ENCODE data around the gene ROBO2. TPM values are rescaled to one million over a fixed set of nuclear protein-coding genes. Genes with fewer than 3 reads are reported as not detected.

Gene ROBO2
- polyA plus RNA-seq, 2 of the 4 experiments (the other 2 are of a cell fraction) = 0.04 TPM; not detected in 1

- POLR2A ChIA-PET = no interaction called here
- no peak for TF ChIP-seq RAD21 (conservative IDR thresholded peaks at IDR 0.05 in 1 of 2, IDR thresholded peaks at IDR 0.05 in 1 of 2)
- no peak for TF ChIP-seq MYC (IDR thresholded peaks at IDR 0.05; ENCODE audit: borderline replicate concordance, low read length)
- TF ChIP-seq, protein P1, sequence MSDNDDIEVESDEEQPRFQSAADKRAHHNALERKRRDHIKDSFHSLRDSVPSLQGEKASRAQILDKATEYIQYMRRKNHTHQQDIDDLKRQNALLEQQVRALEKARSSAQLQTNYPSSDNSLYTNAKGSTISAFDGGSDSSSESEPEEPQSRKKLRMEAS (IDR thresholded peaks at IDR 0.05) = no peak
- TF ChIP-seq HEYL (CRISPR knock-in tag; IDR thresholded peaks at IDR 0.05) = no peak
- TF ChIP-seq, protein P2, sequence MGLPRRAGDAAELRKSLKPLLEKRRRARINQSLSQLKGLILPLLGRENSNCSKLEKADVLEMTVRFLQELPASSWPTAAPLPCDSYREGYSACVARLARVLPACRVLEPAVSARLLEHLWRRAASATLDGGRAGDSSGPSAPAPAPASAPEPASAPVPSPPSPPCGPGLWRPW (IDR thresholded peaks at IDR 0.05) = no peak
- TF ChIP-seq RCOR1 (IDR thresholded peaks at IDR 0.05; ENCODE audit: low read depth, low read length) = no peak
- no peaks in the 10 kb centered on the region for H3K9me3 ChIP-seq
- H3K4me1 ChIP-seq = no peaks in the 10 kb centered on the region
- WGBS (ENCODE audit: missing lambda C conversion rate) = 22% methylated on average over 3 of the region's 3 CpGs
- ATAC-seq (no peak), DNase-seq (ENCODE audit: low read depth in 1 of 2, low spot score in 1 of 2) (no peak), FAIRE-seq (no peak)
- H3K4me2 ChIP-seq = no peak overlapping the region
- CTCF ChIA-PET = no interaction called here
- H3K27ac ChIP-seq = no peak overlapping the region
- no peak overlapping the region for H3K4me3 ChIP-seq
Measured at GRCh38 chr3:77222701-77223100, 182.8 kb downstream of the ROBO2 start.

GRCh38 chr3:77227567-77227966 is 187.7 kb downstream of the ROBO2 start:
- TF ChIP-seq POLR2AphosphoS2 (conservative IDR thresholded peaks at IDR 0.05; ENCODE audit: low read length) (no peak), ZSCAN20 (CRISPR knock-in tag; IDR thresholded peaks at IDR 0.05) (no peak), ZNF302 (CRISPR knock-in tag; IDR thresholded peaks at IDR 0.05) (no peak), CBX2 (IDR thresholded peaks at IDR 0.05; ENCODE audit: borderline replicate concordance, low read depth) (no peak), SREBF2 (IDR thresholded peaks at IDR 0.05) (no peak), CTCF (IDR thresholded peaks at IDR 0.05) (no peak), ZC3H11A (IDR thresholded peaks at IDR 0.05) (no peak), RARB (CRISPR knock-in tag; IDR thresholded peaks at IDR 0.05) (no peak), ZFP36 (IDR thresholded peaks at IDR 0.05; ENCODE audit: borderline replicate concordance, partially characterized antibody) (no peak), EP300 (IDR thresholded peaks at IDR 0.05) (no peak), KDM5A (IDR thresholded peaks at IDR 0.05) (no peak), BHLHE40 (IDR thresholded peaks at IDR 0.05; ENCODE audit: low read depth, low read length) (no peak), MAFK (IDR thresholded peaks at IDR 0.05; ENCODE audit: partially characterized antibody) (no peak), JUNB (IDR thresholded peaks at IDR 0.05) (no peak), CEBPB (IDR thresholded peaks at IDR 0.05) (no peak), TP53 (CRISPR knock-in tag; IDR thresholded peaks at IDR 0.05) (no peak)
- TF ChIP-seq, protein P1 (IDR thresholded peaks at IDR 0.05) = no peak
- TF ChIP-seq, protein P3, sequence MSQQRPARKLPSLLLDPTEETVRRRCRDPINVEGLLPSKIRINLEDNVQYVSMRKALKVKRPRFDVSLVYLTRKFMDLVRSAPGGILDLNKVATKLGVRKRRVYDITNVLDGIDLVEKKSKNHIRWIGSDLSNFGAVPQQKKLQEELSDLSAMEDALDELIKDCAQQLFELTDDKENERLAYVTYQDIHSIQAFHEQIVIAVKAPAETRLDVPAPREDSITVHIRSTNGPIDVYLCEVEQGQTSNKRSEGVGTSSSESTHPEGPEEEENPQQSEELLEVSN (IDR thresholded peaks at IDR 0.05; ENCODE audit: borderline replicate concordance, low read depth) = no peak
- TF ChIP-seq, protein P4, sequence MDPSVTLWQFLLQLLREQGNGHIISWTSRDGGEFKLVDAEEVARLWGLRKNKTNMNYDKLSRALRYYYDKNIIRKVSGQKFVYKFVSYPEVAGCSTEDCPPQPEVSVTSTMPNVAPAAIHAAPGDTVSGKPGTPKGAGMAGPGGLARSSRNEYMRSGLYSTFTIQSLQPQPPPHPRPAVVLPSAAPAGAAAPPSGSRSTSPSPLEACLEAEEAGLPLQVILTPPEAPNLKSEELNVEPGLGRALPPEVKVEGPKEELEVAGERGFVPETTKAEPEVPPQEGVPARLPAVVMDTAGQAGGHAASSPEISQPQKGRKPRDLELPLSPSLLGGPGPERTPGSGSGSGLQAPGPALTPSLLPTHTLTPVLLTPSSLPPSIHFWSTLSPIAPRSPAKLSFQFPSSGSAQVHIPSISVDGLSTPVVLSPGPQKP (IDR thresholded peaks at IDR 0.05; ENCODE audit: low read depth, low read length) = no peak
- Histone ChIP-seq H3K4me1 (no peaks in the 10 kb centered on the region), H3K9me3 (no peaks in the 10 kb centered on the region), H3K4me3 (no peak overlapping the region), H3K4me2 (no peak overlapping the region), H3K27ac (no peak overlapping the region)
- DNase-seq (ENCODE audit: low read depth in 1 of 2, low spot score in 1 of 2) (no peak), ATAC-seq (no peak), FAIRE-seq (no peak)
- ChIA-PET CTCF (no interaction called here), POLR2A (no interaction called here)
- WGBS (ENCODE audit: missing lambda C conversion rate) = 49% methylated on average over 2 of the region's 2 CpGs
